Measurements from ENCODE around the gene GRIA1. TPM values are rescaled to one million over a fixed set of nuclear protein-coding genes. Genes with fewer than 3 reads are reported as not detected.

GRIA1 gene
- total RNA-seq, 1 donor from 2014 or later = 1.6 TPM

GRCh38 chr5:153496835-153497234, 6.4 kb downstream of the GRIA1 start:
- Mint-ChIP-seq H3K36me3 (ENCODE audit: low read depth) (no peaks in the 10 kb centered on the region), H3K27ac (ENCODE audit: unreplicated experiment) (no peak overlapping the region), H3K27me3 (ENCODE audit: low read depth) (peaks cover 12% of the 10 kb centered on the region), H3K4me1 (peaks cover 4% of the 10 kb centered on the region), H3K4me3 (no peak overlapping the region), H3K9me3 (no peaks in the 10 kb centered on the region)
- no peak for DNase-seq (ENCODE audit: low read depth, low spot score)
- TF ChIP-seq CTCF (conservative IDR thresholded peaks at IDR 0.05) = peak; percentile 80

DNA sequence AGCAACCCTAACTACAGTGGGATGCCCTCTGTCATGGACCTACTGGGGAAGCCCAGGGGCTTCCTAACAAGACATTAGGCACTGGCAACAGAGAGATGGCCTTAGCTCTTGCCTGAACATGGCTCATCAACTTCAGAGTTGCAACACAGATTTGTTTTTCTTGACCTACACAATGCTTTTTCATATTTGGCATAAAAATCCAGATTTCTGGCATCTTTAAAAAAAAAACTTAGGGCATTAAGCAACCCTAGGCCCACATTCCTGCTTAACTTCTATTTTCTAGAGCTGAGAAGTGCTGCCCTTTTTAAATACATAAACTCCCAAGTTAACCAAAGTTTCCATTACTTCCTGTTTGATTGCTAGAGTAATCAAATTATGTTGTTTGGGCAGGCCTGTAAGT, 8.0 kb downstream of the GRIA1 start:
- Mint-ChIP-seq H3K4me1 (no peaks in the 10 kb centered on the region), H3K27me3 (ENCODE audit: low read depth) (peaks cover 6% of the 10 kb centered on the region), H3K9me3 (no peaks in the 10 kb centered on the region), H3K27ac (ENCODE audit: unreplicated experiment) (no peak overlapping the region), H3K36me3 (ENCODE audit: low read depth) (no peaks in the 10 kb centered on the region), H3K4me3 (no peak overlapping the region)
- no peak for DNase-seq (ENCODE audit: low read depth, low spot score)
- no peak for TF ChIP-seq CTCF (conservative IDR thresholded peaks at IDR 0.05)

- DNase-seq (ENCODE audit: low read depth, low spot score) = no peak
- Mint-ChIP-seq H3K27ac (ENCODE audit: unreplicated experiment) (no peak overlapping the region), H3K4me3 (no peak overlapping the region), H3K9me3 (no peaks in the 10 kb centered on the region), H3K4me1 (no peaks in the 10 kb centered on the region), H3K36me3 (ENCODE audit: low read depth) (no peaks in the 10 kb centered on the region), H3K27me3 (ENCODE audit: low read depth) (no peaks in the 10 kb centered on the region)
- TF ChIP-seq CTCF (conservative IDR thresholded peaks at IDR 0.05) = no peak
Measured at GRCh38 chr5:153500178-153500577, 9.7 kb downstream of the GRIA1 start.

- Mint-ChIP-seq H3K27me3 (ENCODE audit: low read depth) (no peaks in the 10 kb centered on the region), H3K4me3 (no peak overlapping the region), H3K27ac (ENCODE audit: unreplicated experiment) (no peak overlapping the region), H3K4me1 (peaks cover 10% of the 10 kb centered on the region), H3K9me3 (peaks cover 6% of the 10 kb centered on the region), H3K36me3 (ENCODE audit: low read depth) (no peaks in the 10 kb centered on the region)
- TF ChIP-seq CTCF (conservative IDR thresholded peaks at IDR 0.05) = no peak
- DNase-seq (ENCODE audit: low read depth, low spot score) = no peak
Measured at GRCh38 chr5:153504726-153505125, 14.3 kb downstream of the GRIA1 start.

DNA sequence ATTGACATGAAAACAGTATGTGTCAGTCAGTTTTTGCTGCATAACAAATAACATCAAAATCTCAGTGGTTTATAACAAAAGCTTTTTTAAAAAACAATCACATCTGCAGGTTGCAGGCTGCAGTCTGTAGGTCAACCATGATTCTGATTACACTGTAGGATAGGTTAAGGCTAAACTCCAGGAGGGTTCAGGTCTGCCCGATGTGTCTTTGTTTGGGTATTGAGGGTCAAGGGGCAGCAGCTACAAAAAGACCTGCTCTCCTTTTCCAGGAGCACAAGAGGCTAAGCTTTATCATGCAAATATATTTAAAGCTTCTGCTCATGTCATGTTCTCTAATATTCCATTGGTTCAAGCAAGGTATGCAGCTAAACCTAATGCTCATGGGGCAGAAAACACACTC, 18.2 kb downstream of the GRIA1 start:
- DNase-seq (ENCODE audit: low read depth, low spot score) = no peak
- H3K4me3 Mint-ChIP-seq = no peak overlapping the region
- H3K4me1 Mint-ChIP-seq = peaks cover 10% of the 10 kb centered on the region
- H3K9me3 Mint-ChIP-seq = peaks cover 6% of the 10 kb centered on the region
- peaks cover 2% of the 10 kb centered on the region for H3K27me3 Mint-ChIP-seq (ENCODE audit: low read depth)
- no peaks in the 10 kb centered on the region for H3K36me3 Mint-ChIP-seq (ENCODE audit: low read depth)
- TF ChIP-seq CTCF (conservative IDR thresholded peaks at IDR 0.05) = no peak
- H3K27ac Mint-ChIP-seq (ENCODE audit: unreplicated experiment) = no peak overlapping the region

DNA sequence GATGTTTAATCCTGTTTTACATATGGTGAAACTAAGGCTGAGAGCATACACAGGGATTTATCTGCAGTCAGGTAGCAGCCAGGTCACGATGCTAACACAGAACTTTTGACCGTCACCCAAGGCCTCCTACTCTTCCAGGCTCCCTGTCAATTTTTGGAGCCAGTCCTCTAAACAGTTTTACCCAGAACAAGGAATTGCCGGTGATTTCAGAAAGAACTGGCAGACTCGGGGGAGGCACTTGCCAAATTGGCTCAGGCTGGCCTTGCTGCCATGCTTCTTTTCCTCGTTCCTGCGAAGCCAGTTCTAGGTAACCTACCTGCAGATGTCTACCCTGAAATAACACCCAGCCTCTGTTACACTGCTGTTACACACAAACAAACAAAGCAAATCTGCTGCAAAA, 21.2 kb downstream of the GRIA1 start:
- Mint-ChIP-seq H3K36me3 (ENCODE audit: low read depth) (no peaks in the 10 kb centered on the region), H3K9me3 (peaks cover 8% of the 10 kb centered on the region), H3K4me3 (no peak overlapping the region), H3K27me3 (ENCODE audit: low read depth) (peaks cover 2% of the 10 kb centered on the region), H3K27ac (ENCODE audit: unreplicated experiment) (no peak overlapping the region), H3K4me1 (peaks cover 16% of the 10 kb centered on the region)
- DNase-seq (ENCODE audit: low read depth, low spot score) = no peak
- TF ChIP-seq CTCF (conservative IDR thresholded peaks at IDR 0.05) = no peak
